Measurements from ENCODE around the gene FAM90A1. TPM values are rescaled to one million over a fixed set of nuclear protein-coding genes. Genes with fewer than 3 reads are reported as not detected.
"Not testable (repeated sequence)": the region's sequence is repeated elsewhere in the genome, so short reads cannot be mapped to it uniquely, and the experiment has no call there.

The FAM90A1 gene
- total RNA-seq, 1 donor from 2014 or later: not detected

DNA sequence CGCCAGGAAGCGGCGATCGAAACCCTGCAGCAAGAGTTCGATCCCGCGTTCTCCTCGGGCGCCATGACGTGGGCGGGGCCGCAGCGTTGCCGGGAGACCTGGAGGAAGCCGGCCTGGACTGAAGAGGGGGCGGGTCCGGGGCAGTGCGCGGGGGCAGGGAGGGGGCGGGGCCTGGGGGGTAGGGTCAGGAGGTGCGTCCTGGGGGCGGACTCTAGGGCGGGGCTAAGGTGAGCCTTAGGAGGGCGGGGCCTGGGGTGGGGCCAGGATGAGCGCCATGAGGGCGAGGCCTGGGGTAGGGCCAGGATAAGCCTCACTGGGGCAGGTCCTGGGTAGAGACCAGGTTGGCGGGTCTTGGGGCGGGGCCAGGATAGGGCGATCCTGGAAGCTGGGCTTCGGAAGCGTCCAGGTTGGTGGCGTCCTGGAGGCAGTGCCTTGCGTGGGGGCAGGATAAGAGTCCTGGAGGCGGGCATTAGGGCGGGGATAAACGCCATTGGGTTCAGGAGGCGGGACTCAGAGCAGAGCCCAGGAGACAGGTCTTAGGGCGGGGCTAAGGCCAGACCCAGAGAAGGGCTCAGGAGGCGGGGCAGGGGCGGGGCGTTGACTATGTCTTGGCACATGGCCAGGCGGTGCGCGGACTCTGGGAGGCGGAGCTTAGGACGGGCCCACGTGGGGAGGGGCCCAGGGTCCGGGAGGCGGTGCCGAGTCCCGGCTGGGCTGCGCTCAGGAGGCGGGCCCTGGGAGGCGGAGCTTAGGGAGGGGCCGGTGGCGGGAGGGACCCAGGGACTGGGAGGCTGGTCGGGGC is 15.7 kb upstream of the FAM90A1 start:
- not testable (repeated sequence) for H3K27me3 Mint-ChIP-seq (ENCODE audit: unreplicated experiment); H3K9me3 Mint-ChIP-seq (ENCODE audit: unreplicated experiment); H3K4me1 Mint-ChIP-seq (ENCODE audit: unreplicated experiment); H3K36me3 Mint-ChIP-seq (ENCODE audit: unreplicated experiment)
- Mint-ChIP-seq H3K4me3 (ENCODE audit: unreplicated experiment) (peak overlapping the region; percentile 90), H3K27ac (ENCODE audit: unreplicated experiment) (peak overlapping the region; percentile 95)
- DNase-seq (ENCODE audit: extremely low spot score, unreplicated experiment): peak; percentile 100

DNA sequence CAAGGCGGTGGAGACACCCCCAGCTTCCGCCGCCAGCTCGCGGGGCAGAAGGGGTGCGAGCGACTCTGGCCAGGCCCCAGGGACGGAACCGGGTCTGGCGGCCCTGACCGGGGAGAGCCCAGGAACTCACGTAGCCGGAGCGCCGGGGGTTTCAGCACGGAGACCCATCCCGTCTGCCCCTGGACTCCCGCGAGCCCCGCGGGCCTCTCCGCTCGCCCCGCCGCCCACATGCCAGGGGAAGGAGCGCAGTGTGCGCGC is 15.1 kb upstream of the FAM90A1 start:
- not testable (repeated sequence) for H3K36me3 Mint-ChIP-seq (ENCODE audit: unreplicated experiment); H3K9me3 Mint-ChIP-seq (ENCODE audit: unreplicated experiment)
- H3K27ac Mint-ChIP-seq (ENCODE audit: unreplicated experiment): peak overlapping the region; percentile 82

DNA sequence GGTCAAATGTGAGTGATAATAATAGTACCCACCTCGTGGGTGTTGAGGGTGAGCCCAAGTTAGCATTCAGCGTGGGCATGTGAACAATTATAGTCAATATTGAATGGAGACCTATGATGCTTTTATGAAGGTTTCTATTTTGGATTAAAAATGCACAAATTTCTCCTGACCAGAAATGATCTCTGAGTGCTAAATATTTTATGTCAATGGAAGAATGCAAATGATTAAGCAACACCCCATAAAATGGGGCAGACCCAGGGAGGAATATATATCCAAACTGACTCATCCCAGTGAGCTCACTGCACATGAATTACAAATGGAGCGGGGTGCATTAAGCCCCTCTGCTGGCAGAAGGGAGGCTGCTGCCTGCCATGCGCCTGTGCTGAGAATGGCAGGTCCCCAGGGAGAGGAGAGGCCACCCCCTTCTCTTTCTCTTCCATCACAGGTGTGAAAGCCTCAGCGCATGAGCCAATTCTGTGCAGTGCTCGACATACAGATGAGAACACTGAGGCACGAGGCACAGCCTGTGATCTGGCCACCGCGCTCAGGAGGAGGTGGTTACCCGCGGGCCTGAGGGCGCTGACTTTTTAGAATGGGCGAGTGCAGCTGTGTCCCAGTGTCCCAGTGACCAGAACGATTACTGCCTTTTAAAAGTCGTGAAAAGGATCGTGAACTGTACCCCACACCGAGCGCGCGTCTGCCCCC is 14.7 kb upstream of the FAM90A1 start:
- H3K27me3 Mint-ChIP-seq (ENCODE audit: unreplicated experiment); DNase-seq (ENCODE audit: extremely low spot score, unreplicated experiment); H3K36me3 Mint-ChIP-seq (ENCODE audit: unreplicated experiment); H3K4me1 Mint-ChIP-seq (ENCODE audit: unreplicated experiment); H3K9me3 Mint-ChIP-seq (ENCODE audit: unreplicated experiment): not testable (repeated sequence)
- Mint-ChIP-seq H3K4me3 (ENCODE audit: unreplicated experiment) (peak overlapping the region; percentile 81), H3K27ac (ENCODE audit: unreplicated experiment) (peak overlapping the region; percentile 82)

More for the DNA sequence above, 15.1 kb upstream of the FAM90A1 start:
- peak overlapping the region; percentile 81 for H3K4me3 Mint-ChIP-seq (ENCODE audit: unreplicated experiment)
- H3K4me1 Mint-ChIP-seq (ENCODE audit: unreplicated experiment); H3K27me3 Mint-ChIP-seq (ENCODE audit: unreplicated experiment); DNase-seq (ENCODE audit: extremely low spot score, unreplicated experiment): not testable (repeated sequence)

DNA sequence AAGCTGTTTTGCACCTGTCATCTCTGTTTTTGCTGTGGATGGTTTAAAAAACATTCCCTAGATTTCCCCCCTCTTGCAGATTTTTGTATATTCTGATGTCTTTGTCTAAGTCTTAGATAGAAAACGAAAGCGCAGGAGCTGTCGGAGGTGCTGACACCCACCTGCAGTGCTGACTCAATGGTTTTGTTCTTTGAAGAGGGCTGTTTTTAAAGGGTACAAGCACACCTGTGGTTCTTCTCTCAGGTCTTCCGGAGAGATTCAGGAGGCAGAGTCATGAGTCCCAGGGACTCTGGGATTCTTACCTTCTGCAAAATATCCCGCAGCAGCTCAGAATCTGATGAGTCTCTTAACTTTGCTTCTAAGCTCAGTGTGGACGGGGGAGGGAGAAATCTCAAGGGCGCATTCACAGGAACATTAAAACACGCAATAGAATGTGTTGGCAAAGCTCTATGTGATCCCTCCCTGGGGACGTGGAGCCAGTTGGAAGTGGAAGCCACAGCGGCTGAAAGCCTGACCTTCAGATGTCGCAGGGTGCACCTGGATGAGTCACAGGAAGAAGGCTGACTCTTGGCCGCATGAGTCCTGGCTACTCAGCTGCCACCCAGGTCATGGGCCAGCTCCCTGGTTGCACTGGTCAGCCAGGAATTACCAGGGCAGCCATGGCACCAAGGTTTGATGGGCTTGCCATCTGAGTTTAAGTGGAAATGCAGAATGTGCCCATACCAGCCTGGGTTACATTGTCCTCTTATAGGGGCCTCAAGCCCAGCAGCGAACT is 13.1 kb upstream of the FAM90A1 start:
- not testable (repeated sequence) for DNase-seq (ENCODE audit: extremely low spot score, unreplicated experiment); H3K9me3 Mint-ChIP-seq (ENCODE audit: unreplicated experiment); H3K27ac Mint-ChIP-seq (ENCODE audit: unreplicated experiment); H3K27me3 Mint-ChIP-seq (ENCODE audit: unreplicated experiment); H3K4me3 Mint-ChIP-seq (ENCODE audit: unreplicated experiment); H3K36me3 Mint-ChIP-seq (ENCODE audit: unreplicated experiment); H3K4me1 Mint-ChIP-seq (ENCODE audit: unreplicated experiment)

DNA sequence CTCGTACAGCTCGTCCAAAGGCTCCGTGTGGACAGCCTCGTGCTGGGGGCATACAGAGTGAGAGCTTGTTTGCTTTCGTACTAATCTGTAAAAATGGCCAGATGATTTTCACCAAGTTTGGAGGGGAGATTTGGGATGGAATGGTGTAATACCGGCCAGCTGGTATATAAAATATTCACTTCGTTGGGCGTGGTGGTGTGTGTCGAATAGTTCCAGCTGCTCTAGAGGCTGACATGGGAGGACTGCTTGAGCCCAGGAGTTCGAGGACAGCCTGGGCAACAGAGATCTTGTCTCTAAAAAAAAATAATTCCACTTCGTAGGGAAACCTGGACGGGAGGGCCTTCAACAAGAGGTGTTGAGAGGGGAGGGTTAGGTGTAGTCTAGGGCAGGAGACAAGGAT is 9.6 kb upstream of the FAM90A1 start:
- H3K4me1 Mint-ChIP-seq (ENCODE audit: unreplicated experiment); H3K27me3 Mint-ChIP-seq (ENCODE audit: unreplicated experiment); H3K9me3 Mint-ChIP-seq (ENCODE audit: unreplicated experiment); H3K36me3 Mint-ChIP-seq (ENCODE audit: unreplicated experiment); H3K4me3 Mint-ChIP-seq (ENCODE audit: unreplicated experiment); DNase-seq (ENCODE audit: extremely low spot score, unreplicated experiment); H3K27ac Mint-ChIP-seq (ENCODE audit: unreplicated experiment): not testable (repeated sequence)

DNA sequence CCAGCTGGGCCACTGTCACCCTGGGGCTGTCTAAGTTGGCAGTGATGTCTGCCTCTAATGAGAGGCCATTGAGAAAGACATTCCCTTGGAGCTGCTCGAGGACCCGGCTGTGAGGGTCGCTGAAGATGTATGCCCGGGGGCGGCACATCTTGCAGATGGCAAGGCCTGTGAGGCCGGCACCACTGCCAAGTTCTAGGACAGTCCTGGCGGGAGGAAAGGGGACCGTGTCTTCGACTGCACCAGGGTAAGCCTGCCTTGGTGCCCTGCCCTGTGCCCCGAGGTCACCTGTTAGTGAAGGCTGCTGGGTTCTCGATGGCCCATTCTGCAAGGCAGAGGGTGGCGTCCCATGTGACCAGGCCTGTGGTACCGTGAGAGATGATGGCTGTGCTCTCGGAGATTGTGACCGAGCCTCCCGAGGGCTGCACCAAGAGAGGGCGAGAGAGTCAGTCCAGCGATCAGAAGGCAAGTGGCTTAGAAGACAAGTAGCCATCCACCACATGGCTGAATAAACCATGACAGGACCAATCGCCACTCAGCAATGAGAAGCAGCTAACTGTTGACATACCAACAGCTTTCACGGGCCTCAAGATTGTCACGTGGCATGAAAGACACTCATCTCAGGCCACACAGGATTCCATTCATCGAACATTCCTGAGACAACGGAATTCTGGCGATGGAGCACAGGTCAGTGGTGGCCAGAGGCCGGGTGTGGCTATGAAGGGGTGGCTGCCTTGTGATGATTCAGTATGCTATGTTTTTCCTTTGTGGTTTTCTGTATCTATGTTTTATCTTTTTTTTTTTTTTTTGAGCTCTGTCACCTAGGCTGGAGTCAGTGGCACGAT is 8.1 kb upstream of the FAM90A1 start:
- not testable (repeated sequence) for H3K27ac Mint-ChIP-seq (ENCODE audit: unreplicated experiment); H3K9me3 Mint-ChIP-seq (ENCODE audit: unreplicated experiment); H3K36me3 Mint-ChIP-seq (ENCODE audit: unreplicated experiment); H3K27me3 Mint-ChIP-seq (ENCODE audit: unreplicated experiment); H3K4me3 Mint-ChIP-seq (ENCODE audit: unreplicated experiment); H3K4me1 Mint-ChIP-seq (ENCODE audit: unreplicated experiment); DNase-seq (ENCODE audit: extremely low spot score, unreplicated experiment)

DNA sequence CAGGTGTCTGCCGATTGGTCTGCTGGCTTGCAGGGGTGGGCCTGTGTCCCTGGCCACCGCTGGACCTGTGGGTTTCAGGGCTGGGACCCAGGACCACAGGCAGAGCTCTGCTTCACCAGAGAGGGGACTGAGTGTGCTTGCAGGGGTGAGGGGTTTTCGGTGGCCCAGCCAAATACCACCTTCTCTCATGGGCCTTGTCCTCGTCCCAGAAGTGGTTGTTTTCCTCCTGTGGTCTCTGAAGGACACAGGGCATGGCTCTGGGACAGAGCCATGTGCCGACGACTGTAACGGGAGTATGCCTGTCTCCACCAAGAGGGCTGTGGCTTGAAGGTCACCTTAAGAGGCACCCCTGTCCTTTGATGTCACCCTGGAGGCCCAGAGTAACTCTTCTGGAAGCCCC is 7.3 kb upstream of the FAM90A1 start:
- not testable (repeated sequence) for DNase-seq (ENCODE audit: extremely low spot score, unreplicated experiment); H3K9me3 Mint-ChIP-seq (ENCODE audit: unreplicated experiment); H3K4me3 Mint-ChIP-seq (ENCODE audit: unreplicated experiment); H3K27me3 Mint-ChIP-seq (ENCODE audit: unreplicated experiment); H3K27ac Mint-ChIP-seq (ENCODE audit: unreplicated experiment); H3K36me3 Mint-ChIP-seq (ENCODE audit: unreplicated experiment); H3K4me1 Mint-ChIP-seq (ENCODE audit: unreplicated experiment)

DNA sequence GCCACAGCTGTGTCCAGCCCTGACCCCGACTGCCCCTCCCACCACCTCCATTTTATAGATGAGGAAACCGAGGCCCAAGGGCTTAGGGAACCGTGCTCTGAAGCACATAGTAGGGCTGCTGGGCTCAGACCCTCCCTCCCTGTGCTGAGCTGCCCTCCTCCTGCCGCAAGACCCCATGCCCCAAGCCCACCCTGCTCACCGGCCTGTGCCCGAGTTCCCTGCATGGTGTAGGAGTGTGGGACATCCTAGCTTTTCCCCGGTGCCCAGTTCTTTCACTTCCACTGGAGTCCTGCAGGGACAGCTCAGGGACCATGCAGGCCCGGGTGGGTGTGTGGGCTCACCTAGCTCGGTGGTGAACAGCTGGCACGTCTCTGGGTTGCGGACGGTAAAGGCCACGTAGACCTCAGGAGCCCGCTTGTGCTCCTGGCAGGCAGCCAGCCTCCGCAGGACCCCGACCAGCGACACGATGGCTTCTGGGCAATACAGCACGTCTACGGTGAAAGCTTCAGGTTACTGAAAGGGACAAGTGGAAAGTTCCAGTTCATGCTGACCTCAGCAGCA is 6.6 kb upstream of the FAM90A1 start:
- DNase-seq (ENCODE audit: extremely low spot score, unreplicated experiment); H3K4me3 Mint-ChIP-seq (ENCODE audit: unreplicated experiment); H3K4me1 Mint-ChIP-seq (ENCODE audit: unreplicated experiment); H3K27me3 Mint-ChIP-seq (ENCODE audit: unreplicated experiment); H3K9me3 Mint-ChIP-seq (ENCODE audit: unreplicated experiment); H3K27ac Mint-ChIP-seq (ENCODE audit: unreplicated experiment); H3K36me3 Mint-ChIP-seq (ENCODE audit: unreplicated experiment): not testable (repeated sequence)

DNA sequence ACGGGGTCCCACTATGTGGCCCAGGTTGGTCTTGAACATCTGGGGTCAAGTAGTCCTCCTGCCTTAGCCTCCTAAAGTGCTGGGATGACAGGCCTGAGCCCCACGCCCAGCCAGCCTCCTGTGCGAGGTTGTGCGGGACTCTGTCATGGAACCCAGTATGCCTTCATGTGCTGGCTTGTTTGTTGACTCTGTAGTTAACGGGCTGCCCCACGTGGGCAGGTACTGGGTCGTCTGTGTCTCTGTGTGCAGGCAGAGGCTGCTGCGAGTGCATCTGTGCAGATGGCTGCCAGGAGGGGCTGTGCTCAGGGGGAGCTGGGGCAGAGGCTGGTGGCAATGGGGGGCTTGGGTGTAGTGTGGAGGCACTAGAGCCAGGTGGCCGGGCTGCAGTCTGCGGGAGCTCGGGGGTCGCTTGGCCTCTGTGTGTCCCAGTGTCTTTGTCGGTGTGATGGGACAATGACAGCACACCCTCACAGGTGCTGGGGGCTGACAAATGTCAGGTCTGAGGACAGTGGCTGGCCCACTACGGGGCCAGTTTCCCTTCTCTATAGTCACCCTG is 6.0 kb upstream of the FAM90A1 start:
- not testable (repeated sequence) for H3K4me1 Mint-ChIP-seq (ENCODE audit: unreplicated experiment); H3K4me3 Mint-ChIP-seq (ENCODE audit: unreplicated experiment); DNase-seq (ENCODE audit: extremely low spot score, unreplicated experiment); H3K27ac Mint-ChIP-seq (ENCODE audit: unreplicated experiment); H3K27me3 Mint-ChIP-seq (ENCODE audit: unreplicated experiment); H3K36me3 Mint-ChIP-seq (ENCODE audit: unreplicated experiment); H3K9me3 Mint-ChIP-seq (ENCODE audit: unreplicated experiment)
